ENCODE measurements around the gene GNGT1. TPM values are rescaled to one million over a fixed set of nuclear protein-coding genes. Genes with fewer than 3 reads are reported as not detected.

The GNGT1 gene
- total and polyA plus RNA-seq, 4 donors = not detected

DNA sequence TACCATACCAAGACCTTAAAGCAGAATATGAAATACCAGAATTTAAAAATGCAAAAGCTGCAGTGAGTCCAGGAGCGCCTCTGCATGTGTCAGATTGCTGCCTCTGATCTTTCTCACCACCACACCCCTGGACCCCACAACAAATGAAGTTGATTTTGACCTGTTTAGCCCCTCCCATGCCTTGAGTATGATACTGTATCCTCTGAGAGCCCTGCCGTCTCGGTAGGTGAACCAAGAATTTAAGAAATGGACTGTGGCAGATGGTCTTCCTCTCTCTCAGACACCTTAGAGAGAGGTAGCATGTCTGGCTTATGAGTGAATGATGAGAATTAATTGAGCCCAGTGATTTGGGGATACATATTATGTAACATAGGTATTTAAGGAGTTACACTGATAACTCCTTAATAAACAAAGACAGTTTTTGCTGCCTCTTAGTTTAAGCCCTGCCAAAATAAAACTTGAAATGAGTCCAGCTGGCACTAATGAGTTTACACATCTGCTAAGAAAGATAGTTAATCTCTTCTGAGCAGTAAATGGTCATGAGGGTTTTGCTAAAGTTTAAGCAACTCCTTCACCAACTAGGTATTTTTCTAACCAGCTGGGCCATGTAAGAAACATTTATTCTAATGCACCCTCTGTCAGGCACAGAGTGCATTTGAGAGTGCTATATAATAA is 11.3 kb upstream of the GNGT1 start:
- DNase-seq (ENCODE audit: low spot score) = no peak
- no peak for TF ChIP-seq HNF4A (conservative IDR thresholded peaks at IDR 0.05)
- no peak overlapping the region for H3K9ac ChIP-seq (ENCODE audit: low read depth in 1 of 2, low read length in 2 of 2)
- H3K4me3 ChIP-seq (ENCODE audit: low read depth in 1 of 3, low read length in 3 of 3) = no peak overlapping the region
- peaks cover 0 to 4% (median 1%) of the 10 kb centered on the region in 4 donors for H3K27me3 ChIP-seq (ENCODE audit: control insufficient read depth in 4 of 4, insufficient read depth in 4 of 4, low read length in 3 of 4)
- peaks cover 0 to 8% (median 3%) of the 10 kb centered on the region in 4 donors for H3K4me1 ChIP-seq (ENCODE audit: control insufficient read depth in 4 of 4, insufficient read depth in 4 of 4, low read length in 3 of 4)
- H3K27ac ChIP-seq (ENCODE audit: low read depth in 1 of 2, low read length in 2 of 2) = peak overlapping the region in 1 of 2 donors; percentile 18
- H3K9me3 ChIP-seq (ENCODE audit: control insufficient read depth in 4 of 4, low read length in 3 of 4) = no peaks in the 10 kb centered on the region
- 73% methylated on average over 3 of the region's 3 CpGs for WGBS
- H3K36me3 ChIP-seq (ENCODE audit: control insufficient read depth in 4 of 4, insufficient read depth in 3 of 4, low read depth in 1 of 4, low read length in 3 of 4) = no peaks in the 10 kb centered on the region

DNA sequence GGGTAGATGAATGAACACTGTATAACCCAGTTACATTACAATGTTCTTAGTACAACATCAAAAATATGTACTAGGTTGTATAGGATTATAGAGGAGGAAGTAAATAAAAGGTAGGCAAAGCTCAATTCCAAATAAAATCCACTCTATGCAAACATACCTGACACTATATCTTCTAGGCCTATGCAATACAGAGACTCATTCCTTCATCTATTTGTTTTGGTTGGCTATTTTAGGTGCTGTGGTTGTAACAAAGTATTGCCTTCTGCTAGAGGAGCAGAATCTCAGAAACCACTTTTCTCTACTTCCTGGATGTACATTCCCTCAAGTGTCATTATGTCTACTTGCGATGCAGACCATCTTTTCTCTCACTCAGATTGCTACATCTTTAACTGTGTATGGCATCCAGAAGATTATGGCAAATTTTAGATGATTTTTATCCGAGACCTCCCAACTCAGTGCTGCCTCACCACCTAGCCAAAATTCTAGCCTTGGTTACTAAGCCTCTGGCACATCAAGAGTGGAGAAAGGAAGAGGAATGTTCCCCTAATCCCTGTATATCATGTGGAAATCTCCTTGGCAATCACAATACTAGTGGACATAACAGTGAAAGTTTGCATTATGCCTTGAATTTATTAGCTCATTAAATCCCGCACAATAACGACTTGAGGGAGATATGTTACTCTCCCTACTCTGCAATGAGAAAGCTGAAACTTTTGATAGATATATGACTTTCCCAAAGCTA is 10.3 kb upstream of the GNGT1 start:
- DNase-seq (ENCODE audit: low spot score) = no peak
- Histone ChIP-seq H3K36me3 (ENCODE audit: control insufficient read depth in 4 of 4, insufficient read depth in 3 of 4, low read depth in 1 of 4, low read length in 3 of 4) (no peaks in the 10 kb centered on the region), H3K4me3 (ENCODE audit: low read depth in 1 of 3, low read length in 3 of 3) (no peak overlapping the region), H3K27ac (ENCODE audit: low read depth in 1 of 2, low read length in 2 of 2) (no peak overlapping the region), H3K9ac (ENCODE audit: low read depth in 1 of 2, low read length in 2 of 2) (no peak overlapping the region), H3K9me3 (ENCODE audit: control insufficient read depth in 4 of 4, low read length in 3 of 4) (no peaks in the 10 kb centered on the region), H3K4me1 (ENCODE audit: control insufficient read depth in 4 of 4, insufficient read depth in 4 of 4, low read length in 3 of 4) (no peaks in the 10 kb centered on the region), H3K27me3 (ENCODE audit: control insufficient read depth in 4 of 4, insufficient read depth in 4 of 4, low read length in 3 of 4) (peaks cover 0 to 3% (median 0%) of the 10 kb centered on the region in 4 donors)
- TF ChIP-seq HNF4G (IDR thresholded peaks at IDR 0.05) (no peak), FOXA1 (IDR thresholded peaks at IDR 0.05) (no peak), GABPA (IDR thresholded peaks at IDR 0.05 in 1 of 2, conservative IDR thresholded peaks at IDR 0.05 in 1 of 2) (no peak), HNF4A (conservative IDR thresholded peaks at IDR 0.05) (no peak), FOXA2 (IDR thresholded peaks at IDR 0.05) (no peak), NR2F2 (IDR thresholded peaks at IDR 0.05) (no peak), RXRA (IDR thresholded peaks at IDR 0.05) (no peak)
- 81% methylated on average over 4 of the region's 4 CpGs for WGBS

DNA sequence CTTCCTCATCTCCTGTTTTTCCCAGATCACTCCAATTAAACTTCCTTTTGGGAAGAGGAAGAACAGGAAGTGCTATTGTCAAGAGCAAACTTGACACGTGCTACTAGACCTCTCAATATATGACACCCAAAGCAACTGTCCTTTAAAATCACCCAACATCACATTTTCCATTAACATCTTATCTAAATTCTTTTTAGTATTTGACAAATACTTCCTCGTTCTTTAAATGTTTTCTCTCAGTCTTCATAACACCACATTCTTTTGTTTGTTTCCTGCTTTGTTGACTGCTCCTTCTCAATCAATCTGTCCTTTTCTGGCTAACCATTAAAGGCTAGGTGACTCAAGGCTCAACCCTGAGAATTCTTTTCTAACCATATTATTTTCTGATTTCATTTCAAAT is 8.7 kb upstream of the GNGT1 start:
- no peak for DNase-seq (ENCODE audit: low spot score)
- no peak overlapping the region for H3K4me3 ChIP-seq (ENCODE audit: low read depth in 1 of 3, low read length in 3 of 3)
- H3K27me3 ChIP-seq (ENCODE audit: control insufficient read depth in 4 of 4, insufficient read depth in 4 of 4, low read length in 3 of 4) = peaks cover 0 to 3% (median 0%) of the 10 kb centered on the region in 4 donors
- H3K9me3 ChIP-seq (ENCODE audit: control insufficient read depth in 4 of 4, low read length in 3 of 4) = no peaks in the 10 kb centered on the region
- no peaks in the 10 kb centered on the region for H3K36me3 ChIP-seq (ENCODE audit: control insufficient read depth in 4 of 4, insufficient read depth in 3 of 4, low read depth in 1 of 4, low read length in 3 of 4)
- TF ChIP-seq TAF1 (conservative IDR thresholded peaks at IDR 0.05) = no peak
- no peak for TF ChIP-seq FOXA2 (IDR thresholded peaks at IDR 0.05)
- no peak for TF ChIP-seq EGR1 (IDR thresholded peaks at IDR 0.05; ENCODE audit: low read depth in 2 of 2)
- TF ChIP-seq SP1 (IDR thresholded peaks at IDR 0.05) = no peak
- no peak for TF ChIP-seq HNF4A (conservative IDR thresholded peaks at IDR 0.05)
- TF ChIP-seq, protein P1, sequence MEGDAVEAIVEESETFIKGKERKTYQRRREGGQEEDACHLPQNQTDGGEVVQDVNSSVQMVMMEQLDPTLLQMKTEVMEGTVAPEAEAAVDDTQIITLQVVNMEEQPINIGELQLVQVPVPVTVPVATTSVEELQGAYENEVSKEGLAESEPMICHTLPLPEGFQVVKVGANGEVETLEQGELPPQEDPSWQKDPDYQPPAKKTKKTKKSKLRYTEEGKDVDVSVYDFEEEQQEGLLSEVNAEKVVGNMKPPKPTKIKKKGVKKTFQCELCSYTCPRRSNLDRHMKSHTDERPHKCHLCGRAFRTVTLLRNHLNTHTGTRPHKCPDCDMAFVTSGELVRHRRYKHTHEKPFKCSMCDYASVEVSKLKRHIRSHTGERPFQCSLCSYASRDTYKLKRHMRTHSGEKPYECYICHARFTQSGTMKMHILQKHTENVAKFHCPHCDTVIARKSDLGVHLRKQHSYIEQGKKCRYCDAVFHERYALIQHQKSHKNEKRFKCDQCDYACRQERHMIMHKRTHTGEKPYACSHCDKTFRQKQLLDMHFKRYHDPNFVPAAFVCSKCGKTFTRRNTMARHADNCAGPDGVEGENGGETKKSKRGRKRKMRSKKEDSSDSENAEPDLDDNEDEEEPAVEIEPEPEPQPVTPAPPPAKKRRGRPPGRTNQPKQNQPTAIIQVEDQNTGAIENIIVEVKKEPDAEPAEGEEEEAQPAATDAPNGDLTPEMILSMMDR (IDR thresholded peaks at IDR 0.05; ENCODE audit: low read depth, low read length, missing input control) = no peak
- no peak for TF ChIP-seq HNF4G (IDR thresholded peaks at IDR 0.05)
- TF ChIP-seq, protein P2, sequence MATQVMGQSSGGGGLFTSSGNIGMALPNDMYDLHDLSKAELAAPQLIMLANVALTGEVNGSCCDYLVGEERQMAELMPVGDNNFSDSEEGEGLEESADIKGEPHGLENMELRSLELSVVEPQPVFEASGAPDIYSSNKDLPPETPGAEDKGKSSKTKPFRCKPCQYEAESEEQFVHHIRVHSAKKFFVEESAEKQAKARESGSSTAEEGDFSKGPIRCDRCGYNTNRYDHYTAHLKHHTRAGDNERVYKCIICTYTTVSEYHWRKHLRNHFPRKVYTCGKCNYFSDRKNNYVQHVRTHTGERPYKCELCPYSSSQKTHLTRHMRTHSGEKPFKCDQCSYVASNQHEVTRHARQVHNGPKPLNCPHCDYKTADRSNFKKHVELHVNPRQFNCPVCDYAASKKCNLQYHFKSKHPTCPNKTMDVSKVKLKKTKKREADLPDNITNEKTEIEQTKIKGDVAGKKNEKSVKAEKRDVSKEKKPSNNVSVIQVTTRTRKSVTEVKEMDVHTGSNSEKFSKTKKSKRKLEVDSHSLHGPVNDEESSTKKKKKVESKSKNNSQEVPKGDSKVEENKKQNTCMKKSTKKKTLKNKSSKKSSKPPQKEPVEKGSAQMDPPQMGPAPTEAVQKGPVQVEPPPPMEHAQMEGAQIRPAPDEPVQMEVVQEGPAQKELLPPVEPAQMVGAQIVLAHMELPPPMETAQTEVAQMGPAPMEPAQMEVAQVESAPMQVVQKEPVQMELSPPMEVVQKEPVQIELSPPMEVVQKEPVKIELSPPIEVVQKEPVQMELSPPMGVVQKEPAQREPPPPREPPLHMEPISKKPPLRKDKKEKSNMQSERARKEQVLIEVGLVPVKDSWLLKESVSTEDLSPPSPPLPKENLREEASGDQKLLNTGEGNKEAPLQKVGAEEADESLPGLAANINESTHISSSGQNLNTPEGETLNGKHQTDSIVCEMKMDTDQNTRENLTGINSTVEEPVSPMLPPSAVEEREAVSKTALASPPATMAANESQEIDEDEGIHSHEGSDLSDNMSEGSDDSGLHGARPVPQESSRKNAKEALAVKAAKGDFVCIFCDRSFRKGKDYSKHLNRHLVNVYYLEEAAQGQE (IDR thresholded peaks at IDR 0.05) = no peak
- TF ChIP-seq JUND (IDR thresholded peaks at IDR 0.05) = no peak
- TF ChIP-seq YY1 (IDR thresholded peaks at IDR 0.05) = no peak
- no peak for TF ChIP-seq NR2F2 (IDR thresholded peaks at IDR 0.05)
- no peak for TF ChIP-seq RAD21 (IDR thresholded peaks at IDR 0.05)
- TF ChIP-seq FOXA1 (IDR thresholded peaks at IDR 0.05) = no peak
- 24% methylated on average over 2 of the region's 2 CpGs for WGBS
- no peaks in the 10 kb centered on the region for H3K4me1 ChIP-seq (ENCODE audit: control insufficient read depth in 4 of 4, insufficient read depth in 4 of 4, low read length in 3 of 4)
- H3K9ac ChIP-seq (ENCODE audit: low read depth in 1 of 2, low read length in 2 of 2) = no peak overlapping the region
- no peak overlapping the region for H3K27ac ChIP-seq (ENCODE audit: low read depth in 1 of 2, low read length in 2 of 2)

Data from liver (tissue), 9 donors.